NB4 (cell line): Measurements from ENCODE around the gene SLC31A1.

ENCODE experiments used
- MYC ChIP-seq: IDR thresholded peaks from 2 replicates; pipeline ENCODE4 v1.6.1; 2011; ENCODE audit warnings: low read depth, low read length
- TF ChIP-seq, protein P1 (sequence below): IDR thresholded peaks from one replicate; pipeline ENCODE4 v1.5.1; 2012; ENCODE audit warnings: low read depth, low read length
- TF ChIP-seq, protein P2 (sequence below): IDR thresholded peaks from 2 replicates; pipeline ENCODE4 v1.6.1; 2011; ENCODE audit warnings: low read depth, low read length

DNA sequence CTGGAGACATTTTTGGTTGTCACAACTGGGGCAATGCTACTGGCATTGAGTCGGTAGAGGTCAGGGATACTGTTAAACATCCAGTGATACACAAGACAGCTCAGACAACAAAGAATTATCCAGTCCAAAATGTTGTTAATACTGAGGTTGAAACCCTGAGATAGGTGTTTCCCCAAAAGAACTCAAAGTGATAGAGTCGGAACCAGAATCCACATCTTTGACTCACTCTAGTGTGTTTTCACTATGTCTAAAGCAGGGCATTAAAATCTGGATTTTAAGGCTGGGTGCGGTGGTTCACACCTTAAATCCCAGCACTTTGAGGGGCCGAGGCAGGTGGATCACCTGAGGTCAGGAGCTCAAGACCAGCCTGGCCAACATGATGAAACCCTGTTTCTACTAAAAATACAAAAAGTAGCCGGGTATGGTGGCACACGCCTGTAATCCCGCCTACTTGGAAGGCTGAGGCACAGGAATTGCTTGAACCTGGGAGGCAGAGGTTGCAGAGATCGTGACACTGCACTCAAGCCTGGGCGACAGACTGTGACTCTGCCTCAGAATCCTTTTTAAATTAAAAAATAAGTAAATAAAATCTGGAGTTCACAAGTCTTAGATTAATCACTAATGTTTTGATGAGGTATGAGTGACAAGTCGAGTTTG lies 17.0 kb downstream of the SLC31A1 start:
- no peak for TF ChIP-seq MYC
- TF ChIP-seq, protein P1, sequence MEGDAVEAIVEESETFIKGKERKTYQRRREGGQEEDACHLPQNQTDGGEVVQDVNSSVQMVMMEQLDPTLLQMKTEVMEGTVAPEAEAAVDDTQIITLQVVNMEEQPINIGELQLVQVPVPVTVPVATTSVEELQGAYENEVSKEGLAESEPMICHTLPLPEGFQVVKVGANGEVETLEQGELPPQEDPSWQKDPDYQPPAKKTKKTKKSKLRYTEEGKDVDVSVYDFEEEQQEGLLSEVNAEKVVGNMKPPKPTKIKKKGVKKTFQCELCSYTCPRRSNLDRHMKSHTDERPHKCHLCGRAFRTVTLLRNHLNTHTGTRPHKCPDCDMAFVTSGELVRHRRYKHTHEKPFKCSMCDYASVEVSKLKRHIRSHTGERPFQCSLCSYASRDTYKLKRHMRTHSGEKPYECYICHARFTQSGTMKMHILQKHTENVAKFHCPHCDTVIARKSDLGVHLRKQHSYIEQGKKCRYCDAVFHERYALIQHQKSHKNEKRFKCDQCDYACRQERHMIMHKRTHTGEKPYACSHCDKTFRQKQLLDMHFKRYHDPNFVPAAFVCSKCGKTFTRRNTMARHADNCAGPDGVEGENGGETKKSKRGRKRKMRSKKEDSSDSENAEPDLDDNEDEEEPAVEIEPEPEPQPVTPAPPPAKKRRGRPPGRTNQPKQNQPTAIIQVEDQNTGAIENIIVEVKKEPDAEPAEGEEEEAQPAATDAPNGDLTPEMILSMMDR: no peak
- TF ChIP-seq, protein P2, sequence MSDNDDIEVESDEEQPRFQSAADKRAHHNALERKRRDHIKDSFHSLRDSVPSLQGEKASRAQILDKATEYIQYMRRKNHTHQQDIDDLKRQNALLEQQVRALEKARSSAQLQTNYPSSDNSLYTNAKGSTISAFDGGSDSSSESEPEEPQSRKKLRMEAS: no peak
